PC-3 (cell line): Measurements from ENCODE around the gene MFAP1. TPM values are rescaled to one million over a fixed set of nuclear protein-coding genes. Genes with fewer than 3 reads are reported as not detected.

ENCODE experiments used
- ATAC-seq: fragments of 200-7000 bp; cut with Tn5 transposase; 2 replicates; pipeline ENCODE4 v1.9.1; 2020; ENCODE audit warnings: mild to moderate bottlenecking, moderate library complexity
- Bru-seq: library from RNA; stranded (reverse); fragments of 400-500 nt; gene quantifications from one replicate; lab custom pipeline; 2021; lab: Mats Ljungman, UMichigan
- BruChase-seq, 2 experiments: library from RNA; stranded (reverse); fragments of 400-500 nt; gene quantifications; one replicate each; lab custom pipeline; 2021; lab: Mats Ljungman, UMichigan
- BruUV-seq: library from RNA; stranded (reverse); fragments of 400-500 nt; replicated peaks from 2 replicates; lab custom pipeline; 2021; lab: Mats Ljungman, UMichigan
- CTCF ChIA-PET: fragments of 300-600 bp; sonication (Branson Sonifier 250); formaldehyde crosslinking; loops from one replicate; lab custom pipeline; 2022; ENCODE audit warnings: antibody characterized with exemption; lab: Charles Lee
- POLR2A ChIA-PET: fragments of 300-600 bp; sonication (Branson Sonifier 250); formaldehyde crosslinking; loops from one replicate; lab custom pipeline; 2022; ENCODE audit warnings: antibody characterized with exemption; ENCODE audit not compliant: unreplicated experiment; lab: Charles Lee
- DNase-seq: peaks from one replicate; pipeline ENCODE4 v3.0.0-alpha.2; 2015
- H2AFZ ChIP-seq: fragments of 300-600 bp; sonication (generic); 2 replicates; pipeline ENCODE4 v1.6.0; 2016; ENCODE audit warnings: antibody characterized with exemption, low read length
- H3F3A ChIP-seq: fragments of 300-600 bp; sonication (generic); one replicate; pipeline ENCODE4 v1.6.0; 2017; ENCODE audit warnings: antibody characterized with exemption, low read length, control low read depth, mild to moderate bottlenecking; ENCODE audit not compliant: unreplicated experiment
- H3K27ac ChIP-seq: fragments of 300-600 bp; sonication (generic); 2 replicates; pipeline ENCODE4 v1.5.1; 2016; ENCODE audit warnings: mild to moderate bottlenecking, low read length
- H3K27me3 ChIP-seq: fragments of 300-600 bp; sonication (generic); 2 replicates; pipeline ENCODE4 v1.6.1; 2016; ENCODE audit warnings: low read length, mixed read lengths
- H3K36me3 ChIP-seq: fragments of 300-600 bp; sonication (generic); 2 replicates; pipeline ENCODE4 v1.6.1; 2016; ENCODE audit warnings: low read depth, mixed run types, low read length, mixed read lengths
- H3K4me1 ChIP-seq: fragments of 300-600 bp; sonication (generic); 2 replicates; pipeline ENCODE4 v1.5.1; 2016; ENCODE audit warnings: low read length; ENCODE audit not compliant: insufficient read depth
- H3K4me2 ChIP-seq: fragments of 300-600 bp; sonication (generic); 2 replicates; pipeline ENCODE4 v1.6.0; 2016; ENCODE audit warnings: low read length
- H3K4me3 ChIP-seq: fragments of 300-600 bp; sonication (generic); 2 replicates; pipeline ENCODE4 v1.5.1; 2016; ENCODE audit warnings: mild to moderate bottlenecking, low read length, mixed read lengths
- H3K79me2 ChIP-seq: fragments of 300-600 bp; sonication (generic); 2 replicates; pipeline ENCODE4 v1.6.1; 2017; ENCODE audit warnings: low read length, mixed read lengths
- H3K9ac ChIP-seq: fragments of 300-600 bp; sonication (generic); 2 replicates; pipeline ENCODE4 v1.6.0; 2016; ENCODE audit warnings: mild to moderate bottlenecking, low read length
- H3K9me2 ChIP-seq: fragments of 300-600 bp; sonication (generic); replicated peaks from 2 replicates; pipeline ENCODE4 v1.6.1; 2016; ENCODE audit warnings: mixed run types, low read length, mixed read lengths
- H3K9me3 ChIP-seq: fragments of 300-600 bp; sonication (generic); 2 replicates; pipeline ENCODE4 v1.6.1; 2016; ENCODE audit warnings: low read length, mixed read lengths
- H4K20me1 ChIP-seq: fragments of 300-600 bp; sonication (generic); 2 replicates; pipeline ENCODE4 v1.6.1; 2016; ENCODE audit warnings: low read length, mixed read lengths
- CTCF ChIP-seq: fragments of 300-600 bp; sonication (generic); conservative IDR thresholded peaks from 2 replicates; pipeline ENCODE4 v1.5.1; 2017; ENCODE audit warnings: antibody characterized with exemption, low read depth, mild to moderate bottlenecking, low read length
- EZH2 ChIP-seq: fragments of 300-600 bp; sonication (generic); IDR thresholded peaks from one replicate; pipeline ENCODE4 v1.6.1; 2017; ENCODE audit warnings: antibody characterized with exemption, mild to moderate bottlenecking, low read length; ENCODE audit not compliant: unreplicated experiment
- EZH2phosphoT487 ChIP-seq: fragments of 300-600 bp; sonication (generic); IDR thresholded peaks from 2 replicates; pipeline ENCODE4 v1.6.1; 2018; ENCODE audit warnings: mild to moderate bottlenecking, antibody characterized with exemption, low read length, borderline replicate concordance
- intact Hi-C: fragments of 100-400 bp; cut with micrococcal nuclease; formaldehyde crosslinking; loops from 2 replicates; pipeline ENCODE4 v1.9.0; 2023
- long read RNA-seq: library from polyadenylated mRNA; unstranded; transcript quantifications from one replicate; pipeline ENCODE4 v2.0.0, GENCODE V29; 2021; ENCODE audit not compliant: unreplicated experiment
- total RNA-seq: library from RNA; depleted of rRNA; stranded (reverse); fragments of >200 nt; gene quantifications from 2 replicates; pipeline ENCODE4 v1.2.3, GENCODE V29; 2014; rRNA removed

The MFAP1 gene
- 18.5 and 18.6 TPM in 2 replicates for total RNA-seq
- percentile 90 among the genes with signal in this experiment for Bru-seq, nascent RNA
- BruChase-seq, experiment 1, labeled RNA remaining after a 6-hour chase = percentile 91 among the genes with signal in this experiment
- percentile 85 among the genes with signal in this experiment for BruChase-seq, experiment 2, labeled RNA remaining after a 2-hour chase
- long read RNA-seq, transcript MFAP1-201 (9 exons, 2,155 nt) = major isoform, 80 of 92 reads
- long read RNA-seq, partial matches to known transcripts = 7 of 92 reads
- long read RNA-seq, other reads (novel, unspliced or antisense) = 5 of 92 reads

- Histone ChIP-seq H3K4me1 (peaks cover 34% of the 10 kb centered on the region), H3K4me2 (peak within 1 kb of the TSS; percentile 94), H3K27me3 (no peaks in the 10 kb centered on the region), H3K36me3 (no peaks in the 10 kb centered on the region; the same call in none of the 2 replicates), H4K20me1 (no peaks in the 10 kb centered on the region; the same call in 1 of the 2 replicates), H3K9me3 (no peaks in the 10 kb centered on the region), H2AFZ (peak within 1 kb of the TSS; percentile 73), H3K27ac (peak within 1 kb of the TSS; percentile 85), H3F3A (no peaks in the 10 kb centered on the region), H3K9ac (peak within 1 kb of the TSS; percentile 91), H3K79me2 (peaks cover 81% of the 10 kb centered on the region), H3K4me3 (peak within 1 kb of the TSS; percentile 91), H3K9me2 (no peaks in the 10 kb centered on the region)
- peak; percentile 97 for DNase-seq
- CTCF ChIA-PET = interaction anchor here (1.1 kb wide), 1 partner anchor 48 kb away, joined by 4 read pairs; the partner anchor contains the start of gene ELL3
- ATAC-seq = peak; percentile 75
- BruUV-seq = TSS peak; percentile 92
- POLR2A ChIA-PET = interaction anchor here (0.5 to 0.9 kb wide), 8 partner anchors 15 to 718 kb away, joined by 3 to 6 read pairs (median 3); partner anchors contain the start of genes HYPK and SERINC4
- no peak for TF ChIP-seq CTCF
- no peak for TF ChIP-seq EZH2phosphoT487
- TF ChIP-seq EZH2 = no peak
- intact Hi-C loops = loop anchor here (1.0 to 10.0 kb wide), 2 partner anchors 23 to 600 kb away; partner anchors contain the start of gene CTDSPL2
Measured at GRCh38 chr15:43824302-43825246, at the start of gene MFAP1. Gene MFAP1, minus strand, starts transcription at chr15:43824690. Its CDS starts 121 bp downstream, at chr15:43824569.

- intact Hi-C loops = loop anchor here (2.0 kb wide), 1 partner anchor 629 kb away; no protein-coding TSS in a partner anchor
- no peak overlapping the region for H2AFZ ChIP-seq
- no peak overlapping the region for H3K27ac ChIP-seq
- peaks cover 15% of the 10 kb centered on the region; the same call in 1 of the 2 replicates for H3K36me3 ChIP-seq
- ATAC-seq = no peak
- H3K9me3 ChIP-seq = no peaks in the 10 kb centered on the region
- H3F3A ChIP-seq = no peaks in the 10 kb centered on the region
- H3K9ac ChIP-seq = no peak overlapping the region
- no peaks in the 10 kb centered on the region for H4K20me1 ChIP-seq
- no peaks in the 10 kb centered on the region for H3K4me1 ChIP-seq
- CTCF ChIA-PET = no interaction called here
- no peaks in the 10 kb centered on the region for H3K27me3 ChIP-seq
- no peak overlapping the region for H3K4me2 ChIP-seq
- no peaks in the 10 kb centered on the region for H3K79me2 ChIP-seq
- no peaks in the 10 kb centered on the region for H3K9me2 ChIP-seq
- POLR2A ChIA-PET = no interaction called here
- DNase-seq = no peak
- BruUV-seq = no TSS peak
- TF ChIP-seq CTCF (no peak), EZH2 (no peak), EZH2phosphoT487 (no peak)
- H3K4me3 ChIP-seq = no peak overlapping the region
Measured at GRCh38 chr15:43873651-43874050, 49.2 kb upstream of the MFAP1 start.
